ENCODE measurements around the gene CRTAP. TPM values are rescaled to one million over a fixed set of nuclear protein-coding genes. Genes with fewer than 3 reads are reported as not detected.

Gene CRTAP
- total and polyA plus RNA-seq, 2 of the 13 experiments (the other 11 are each of a cell fraction or from before 2014, with no cell fraction given), result 54.2 to 119 TPM

- TF ChIP-seq, protein P1, sequence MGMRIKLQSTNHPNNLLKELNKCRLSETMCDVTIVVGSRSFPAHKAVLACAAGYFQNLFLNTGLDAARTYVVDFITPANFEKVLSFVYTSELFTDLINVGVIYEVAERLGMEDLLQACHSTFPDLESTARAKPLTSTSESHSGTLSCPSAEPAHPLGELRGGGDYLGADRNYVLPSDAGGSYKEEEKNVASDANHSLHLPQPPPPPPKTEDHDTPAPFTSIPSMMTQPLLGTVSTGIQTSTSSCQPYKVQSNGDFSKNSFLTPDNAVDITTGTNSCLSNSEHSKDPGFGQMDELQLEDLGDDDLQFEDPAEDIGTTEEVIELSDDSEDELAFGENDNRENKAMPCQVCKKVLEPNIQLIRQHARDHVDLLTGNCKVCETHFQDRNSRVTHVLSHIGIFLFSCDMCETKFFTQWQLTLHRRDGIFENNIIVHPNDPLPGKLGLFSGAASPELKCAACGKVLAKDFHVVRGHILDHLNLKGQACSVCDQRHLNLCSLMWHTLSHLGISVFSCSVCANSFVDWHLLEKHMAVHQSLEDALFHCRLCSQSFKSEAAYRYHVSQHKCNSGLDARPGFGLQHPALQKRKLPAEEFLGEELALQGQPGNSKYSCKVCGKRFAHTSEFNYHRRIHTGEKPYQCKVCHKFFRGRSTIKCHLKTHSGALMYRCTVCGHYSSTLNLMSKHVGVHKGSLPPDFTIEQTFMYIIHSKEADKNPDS (CRISPR knock-in tag; IDR thresholded peaks at IDR 0.05), result no peak
- TF ChIP-seq RCOR2 (CRISPR knock-in tag; IDR thresholded peaks at IDR 0.05) (peak; percentile 83), SOX13 (IDR thresholded peaks at IDR 0.05) (no peak), SOX13 (CRISPR knock-in tag; conservative IDR thresholded peaks at IDR 0.05 in 1 of 2, IDR thresholded peaks at IDR 0.05 in 1 of 2) (peak in 1 of 2 experiments; percentile 48; a peak in 1 of 4 replicates), REPIN1 (CRISPR knock-in tag; IDR thresholded peaks at IDR 0.05; ENCODE audit: borderline replicate concordance, low read depth) (no peak), ZNF605 (CRISPR knock-in tag; IDR thresholded peaks at IDR 0.05) (no peak), ZNF792 (CRISPR knock-in tag; IDR thresholded peaks at IDR 0.05) (no peak), AKAP8 (CRISPR knock-in tag; IDR thresholded peaks at IDR 0.05) (no peak), ZNF460 (CRISPR knock-in tag; IDR thresholded peaks at IDR 0.05; ENCODE audit: borderline replicate concordance) (no peak), PHF21A (CRISPR knock-in tag; IDR thresholded peaks at IDR 0.05) (peak; percentile 31; the same call in 1 of the 2 replicates), MEF2D (CRISPR knock-in tag; IDR thresholded peaks at IDR 0.05) (no peak), KDM6A (CRISPR knock-in tag; IDR thresholded peaks at IDR 0.05; ENCODE audit: low read depth) (peak; percentile 51; the same call in 1 of the 2 replicates), DR1 (CRISPR knock-in tag; IDR thresholded peaks at IDR 0.05) (no peak), ZNF576 (CRISPR knock-in tag; IDR thresholded peaks at IDR 0.05) (no peak), SIN3B (IDR thresholded peaks at IDR 0.05; ENCODE audit: low read length) (no peak), POLR2AphosphoS5 (IDR thresholded peaks at IDR 0.05; ENCODE audit: low read depth, low read length) (no peak), ZNF17 (CRISPR knock-in tag; IDR thresholded peaks at IDR 0.05) (no peak), ZNF564 (CRISPR knock-in tag; IDR thresholded peaks at IDR 0.05) (no peak), ZNF598 (CRISPR knock-in tag; IDR thresholded peaks at IDR 0.05; ENCODE audit: borderline replicate concordance) (no peak), AGO2 (optimal IDR thresholded peaks at IDR 0.05; ENCODE audit: low read depth, low read length) (no peak)
- TF ChIP-seq, protein P2, sequence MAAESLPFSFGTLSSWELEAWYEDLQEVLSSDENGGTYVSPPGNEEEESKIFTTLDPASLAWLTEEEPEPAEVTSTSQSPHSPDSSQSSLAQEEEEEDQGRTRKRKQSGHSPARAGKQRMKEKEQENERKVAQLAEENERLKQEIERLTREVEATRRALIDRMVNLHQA (CRISPR knock-in tag; IDR thresholded peaks at IDR 0.05), result no peak
- TF ChIP-seq, protein P3, sequence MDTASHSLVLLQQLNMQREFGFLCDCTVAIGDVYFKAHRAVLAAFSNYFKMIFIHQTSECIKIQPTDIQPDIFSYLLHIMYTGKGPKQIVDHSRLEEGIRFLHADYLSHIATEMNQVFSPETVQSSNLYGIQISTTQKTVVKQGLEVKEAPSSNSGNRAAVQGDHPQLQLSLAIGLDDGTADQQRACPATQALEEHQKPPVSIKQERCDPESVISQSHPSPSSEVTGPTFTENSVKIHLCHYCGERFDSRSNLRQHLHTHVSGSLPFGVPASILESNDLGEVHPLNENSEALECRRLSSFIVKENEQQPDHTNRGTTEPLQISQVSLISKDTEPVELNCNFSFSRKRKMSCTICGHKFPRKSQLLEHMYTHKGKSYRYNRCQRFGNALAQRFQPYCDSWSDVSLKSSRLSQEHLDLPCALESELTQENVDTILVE (CRISPR knock-in tag; IDR thresholded peaks at IDR 0.05), result no peak
- TF ChIP-seq, protein P4, sequence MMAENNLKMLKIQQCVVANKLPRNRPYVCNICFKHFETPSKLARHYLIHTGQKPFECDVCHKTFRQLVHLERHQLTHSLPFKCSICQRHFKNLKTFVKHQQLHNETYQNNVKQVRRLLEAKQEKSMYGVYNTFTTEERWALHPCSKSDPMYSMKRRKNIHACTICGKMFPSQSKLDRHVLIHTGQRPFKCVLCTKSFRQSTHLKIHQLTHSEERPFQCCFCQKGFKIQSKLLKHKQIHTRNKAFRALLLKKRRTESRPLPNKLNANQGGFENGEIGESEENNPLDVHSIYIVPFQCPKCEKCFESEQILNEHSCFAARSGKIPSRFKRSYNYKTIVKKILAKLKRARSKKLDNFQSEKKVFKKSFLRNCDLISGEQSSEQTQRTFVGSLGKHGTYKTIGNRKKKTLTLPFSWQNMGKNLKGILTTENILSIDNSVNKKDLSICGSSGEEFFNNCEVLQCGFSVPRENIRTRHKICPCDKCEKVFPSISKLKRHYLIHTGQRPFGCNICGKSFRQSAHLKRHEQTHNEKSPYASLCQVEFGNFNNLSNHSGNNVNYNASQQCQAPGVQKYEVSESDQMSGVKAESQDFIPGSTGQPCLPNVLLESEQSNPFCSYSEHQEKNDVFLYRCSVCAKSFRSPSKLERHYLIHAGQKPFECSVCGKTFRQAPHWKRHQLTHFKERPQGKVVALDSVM (CRISPR knock-in tag; IDR thresholded peaks at IDR 0.05), result no peak
- TF ChIP-seq, protein P5, sequence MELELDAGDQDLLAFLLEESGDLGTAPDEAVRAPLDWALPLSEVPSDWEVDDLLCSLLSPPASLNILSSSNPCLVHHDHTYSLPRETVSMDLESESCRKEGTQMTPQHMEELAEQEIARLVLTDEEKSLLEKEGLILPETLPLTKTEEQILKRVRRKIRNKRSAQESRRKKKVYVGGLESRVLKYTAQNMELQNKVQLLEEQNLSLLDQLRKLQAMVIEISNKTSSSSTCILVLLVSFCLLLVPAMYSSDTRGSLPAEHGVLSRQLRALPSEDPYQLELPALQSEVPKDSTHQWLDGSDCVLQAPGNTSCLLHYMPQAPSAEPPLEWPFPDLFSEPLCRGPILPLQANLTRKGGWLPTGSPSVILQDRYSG (CRISPR knock-in tag; IDR thresholded peaks at IDR 0.05), result no peak
Observed at GRCh38 chr3:33186524-33187367, 72.9 kb downstream of the CRTAP start (continued).

Data from HepG2 (cell line).